Measurements from ENCODE around the gene PDE6G.

DNA sequence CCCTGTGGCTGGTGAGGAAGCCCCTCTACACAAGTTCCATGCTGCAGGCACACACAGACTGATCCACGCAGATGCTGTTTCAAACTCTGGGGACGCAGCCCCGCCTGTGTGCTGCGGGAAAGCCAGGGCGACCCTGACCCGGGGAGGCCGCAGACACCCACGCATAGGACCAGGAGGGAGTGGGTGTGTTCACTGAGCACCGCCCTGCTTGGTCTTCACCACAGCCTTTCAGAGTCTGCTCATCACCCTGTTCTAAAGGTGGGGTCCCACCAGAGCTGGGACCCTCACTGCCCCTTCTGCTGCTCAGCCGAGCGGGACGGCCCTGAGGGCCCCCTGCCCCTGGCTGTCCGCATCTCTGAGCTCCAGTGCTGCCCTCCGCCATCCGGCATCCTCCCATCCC, 11.8 kb downstream of the PDE6G start:
- no peak for TF ChIP-seq TAF1 (IDR thresholded peaks at IDR 0.05; ENCODE audit: borderline replicate concordance, insufficient read depth, low read length)
- TF ChIP-seq, protein P1, sequence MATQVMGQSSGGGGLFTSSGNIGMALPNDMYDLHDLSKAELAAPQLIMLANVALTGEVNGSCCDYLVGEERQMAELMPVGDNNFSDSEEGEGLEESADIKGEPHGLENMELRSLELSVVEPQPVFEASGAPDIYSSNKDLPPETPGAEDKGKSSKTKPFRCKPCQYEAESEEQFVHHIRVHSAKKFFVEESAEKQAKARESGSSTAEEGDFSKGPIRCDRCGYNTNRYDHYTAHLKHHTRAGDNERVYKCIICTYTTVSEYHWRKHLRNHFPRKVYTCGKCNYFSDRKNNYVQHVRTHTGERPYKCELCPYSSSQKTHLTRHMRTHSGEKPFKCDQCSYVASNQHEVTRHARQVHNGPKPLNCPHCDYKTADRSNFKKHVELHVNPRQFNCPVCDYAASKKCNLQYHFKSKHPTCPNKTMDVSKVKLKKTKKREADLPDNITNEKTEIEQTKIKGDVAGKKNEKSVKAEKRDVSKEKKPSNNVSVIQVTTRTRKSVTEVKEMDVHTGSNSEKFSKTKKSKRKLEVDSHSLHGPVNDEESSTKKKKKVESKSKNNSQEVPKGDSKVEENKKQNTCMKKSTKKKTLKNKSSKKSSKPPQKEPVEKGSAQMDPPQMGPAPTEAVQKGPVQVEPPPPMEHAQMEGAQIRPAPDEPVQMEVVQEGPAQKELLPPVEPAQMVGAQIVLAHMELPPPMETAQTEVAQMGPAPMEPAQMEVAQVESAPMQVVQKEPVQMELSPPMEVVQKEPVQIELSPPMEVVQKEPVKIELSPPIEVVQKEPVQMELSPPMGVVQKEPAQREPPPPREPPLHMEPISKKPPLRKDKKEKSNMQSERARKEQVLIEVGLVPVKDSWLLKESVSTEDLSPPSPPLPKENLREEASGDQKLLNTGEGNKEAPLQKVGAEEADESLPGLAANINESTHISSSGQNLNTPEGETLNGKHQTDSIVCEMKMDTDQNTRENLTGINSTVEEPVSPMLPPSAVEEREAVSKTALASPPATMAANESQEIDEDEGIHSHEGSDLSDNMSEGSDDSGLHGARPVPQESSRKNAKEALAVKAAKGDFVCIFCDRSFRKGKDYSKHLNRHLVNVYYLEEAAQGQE (IDR thresholded peaks at IDR 0.05; ENCODE audit: insufficient read depth in 1 of 2, low read depth in 2 of 2, low read length in 2 of 2): no peak
- TF ChIP-seq SIN3A (IDR thresholded peaks at IDR 0.05; ENCODE audit: borderline replicate concordance, insufficient read depth, low read length): no peak
- no peak for TF ChIP-seq POLR2AphosphoS5 (IDR thresholded peaks at IDR 0.05; ENCODE audit: low read depth, low read length)

Data from PFSK-1 (cell line).